HG03095 (cell line): ENCODE measurements around the gene ATP8B1.

Experiments
- ATAC-seq: cut with Tn5 transposase; IDR thresholded peaks from one replicate; pipeline ENCODE4 v1.9.1; 2021; ENCODE audit warnings: moderate library complexity; ENCODE audit not compliant: unreplicated experiment

The ATP8B1 gene

GRCh38 chr18:57631697-57632096 is 171.4 kb downstream of the ATP8B1 start:
- ATAC-seq: no peak

- ATAC-seq: no peak
Measured at GRCh38 chr18:57630754-57631595, 172.1 kb downstream of the ATP8B1 start.

- peak; percentile 95 for ATAC-seq
Measured at GRCh38 chr18:57630002-57630753, 172.9 kb downstream of the ATP8B1 start.

- no peak for ATAC-seq
Measured at GRCh38 chr18:57629422-57629821, 173.7 kb downstream of the ATP8B1 start.

GRCh38 chr18:57627488-57627887 is 175.6 kb downstream of the ATP8B1 start:
- no peak for ATAC-seq

GRCh38 chr18:57624988-57625387 is 178.1 kb downstream of the ATP8B1 start:
- no peak for ATAC-seq

GRCh38 chr18:57621246-57621604 is 181.9 kb downstream of the ATP8B1 start:
- peak; percentile 16 for ATAC-seq

- ATAC-seq: no peak
Measured at GRCh38 chr18:57619876-57620275, 183.2 kb downstream of the ATP8B1 start.

- no peak for ATAC-seq
Measured at GRCh38 chr18:57618910-57619309, 184.2 kb downstream of the ATP8B1 start.

GRCh38 chr18:57603871-57604270 is 199.2 kb downstream of the ATP8B1 start:
- ATAC-seq: no peak
